Activated T-cell treated with anti-CD3 and anti-CD28 coated beads for 48 hours (primary cell): ENCODE data around the gene BTBD16.

Source experiments
- DNase-seq: peaks from one replicate; pipeline ENCODE4 v3.0.0-alpha.2; 2020; ENCODE audit warnings: low read depth

BTBD16 gene

GRCh38 chr10:122343135-122343800 is 72.2 kb downstream of the BTBD16 start:
- DNase-seq = no peak

- DNase-seq = no peak
Measured at GRCh38 chr10:122343936-122344335, 72.8 kb downstream of the BTBD16 start.

GRCh38 chr10:122344741-122345258 is 73.7 kb downstream of the BTBD16 start:
- no peak for DNase-seq

GRCh38 chr10:122346326-122346950 is 75.3 kb downstream of the BTBD16 start:
- DNase-seq = no peak

GRCh38 chr10:122347170-122347841 is 76.2 kb downstream of the BTBD16 start:
- DNase-seq = no peak

- DNase-seq = no peak
Measured at GRCh38 chr10:122348512-122348911, 77.4 kb downstream of the BTBD16 start.

GRCh38 chr10:122348935-122349361 is 77.9 kb downstream of the BTBD16 start:
- DNase-seq = no peak

GRCh38 chr10:122349758-122350369 is 78.8 kb downstream of the BTBD16 start:
- DNase-seq = no peak

- DNase-seq = no peak
Measured at GRCh38 chr10:122350893-122351292, 79.8 kb downstream of the BTBD16 start.

- no peak for DNase-seq
Measured at GRCh38 chr10:122352817-122353525, 81.9 kb downstream of the BTBD16 start.

- DNase-seq = no peak
Measured at GRCh38 chr10:122354383-122354782, 83.3 kb downstream of the BTBD16 start.

- no peak for DNase-seq
Measured at GRCh38 chr10:122357685-122358084, 86.6 kb downstream of the BTBD16 start.

GRCh38 chr10:122359621-122360020 is 88.5 kb downstream of the BTBD16 start:
- no peak for DNase-seq

- DNase-seq = no peak
Measured at GRCh38 chr10:122361046-122361445, 90.0 kb downstream of the BTBD16 start.

- no peak for DNase-seq
Measured at GRCh38 chr10:122362031-122362592, 91.0 kb downstream of the BTBD16 start.

- DNase-seq = no peak
Measured at GRCh38 chr10:122362621-122363020, 91.5 kb downstream of the BTBD16 start.

GRCh38 chr10:122363311-122363710 is 92.2 kb downstream of the BTBD16 start:
- no peak for DNase-seq

- DNase-seq = no peak
Measured at GRCh38 chr10:122363722-122364463, 92.8 kb downstream of the BTBD16 start.

GRCh38 chr10:122368502-122369254 is 97.6 kb downstream of the BTBD16 start:
- no peak for DNase-seq

GRCh38 chr10:122373108-122373507 is 102.0 kb downstream of the BTBD16 start:
- DNase-seq = no peak
